Stimulated activated CD8-positive, alpha-beta memory T cell treated with anti-CD3 and anti-CD28 coated beads, Interleukin-15, amount 100 ng/mL, for 1 hour (primary cell): ENCODE measurements around the gene FA2H.
"Not testable (repeated sequence)": the region's sequence is repeated elsewhere in the genome, so short reads cannot be mapped to it uniquely, and the experiment has no call there.

Source experiments
- DNase-seq: peaks from one replicate; pipeline ENCODE4 v3.0.0-alpha.2; 2020; ENCODE audit warnings: low read depth

FA2H gene

GRCh38 chr16:74774223-74775139 lies at the start of gene FA2H:
Gene FA2H, minus strand, starts transcription at chr16:74774820. Its CDS starts 65 bp downstream, at chr16:74774755.
- DNase-seq = peak; percentile 14

- no peak for DNase-seq
These were observed 43.2 kb upstream of the FA2H start for GRCh38 chr16:74817851-74818250.

GRCh38 chr16:74813109-74813641 lies 38.6 kb upstream of the FA2H start:
- DNase-seq = peak; percentile 39

GRCh38 chr16:74811911-74812310 lies 37.3 kb upstream of the FA2H start:
- DNase-seq = no peak

GRCh38 chr16:74811216-74811615 lies 36.6 kb upstream of the FA2H start:
- not testable (repeated sequence) for DNase-seq

GRCh38 chr16:74807052-74807646 lies 32.5 kb upstream of the FA2H start:
- DNase-seq = no peak

- no peak for DNase-seq
These were observed 25.7 kb upstream of the FA2H start for GRCh38 chr16:74800216-74800871.

- no peak for DNase-seq
These were observed 22.8 kb upstream of the FA2H start for GRCh38 chr16:74797414-74797813.

GRCh38 chr16:74795104-74795503 lies 20.5 kb upstream of the FA2H start:
- no peak for DNase-seq

- no peak for DNase-seq
These were observed 20.0 kb upstream of the FA2H start for GRCh38 chr16:74794668-74795067.

GRCh38 chr16:74793571-74793970 lies 19.0 kb upstream of the FA2H start:
- no peak for DNase-seq

GRCh38 chr16:74792225-74792624 lies 17.6 kb upstream of the FA2H start:
- no peak for DNase-seq

GRCh38 chr16:74791749-74792148 lies 17.1 kb upstream of the FA2H start:
- DNase-seq = not testable (repeated sequence)

GRCh38 chr16:74788108-74788507 lies 13.5 kb upstream of the FA2H start:
- no peak for DNase-seq

GRCh38 chr16:74785031-74785430 lies 10.4 kb upstream of the FA2H start:
- no peak for DNase-seq

- DNase-seq = no peak
These were observed 4.0 kb upstream of the FA2H start for GRCh38 chr16:74778646-74779045.

GRCh38 chr16:74776926-74777325 lies 2.3 kb upstream of the FA2H start:
- no peak for DNase-seq

GRCh38 chr16:74775255-74775654 lies 635 bp upstream of the FA2H start:
- no peak for DNase-seq

GRCh38 chr16:74773446-74774222 lies 986 bp downstream of the FA2H start:
- DNase-seq = no peak

- DNase-seq = no peak
These were observed 2.8 kb downstream of the FA2H start for GRCh38 chr16:74771656-74772315.

- no peak for DNase-seq
These were observed 3.6 kb downstream of the FA2H start for GRCh38 chr16:74770831-74771526.
